Large intestine (tissue), 3 donors: Measurements from ENCODE around the gene PTX4. TPM values are rescaled to one million over a fixed set of nuclear protein-coding genes. Genes with fewer than 3 reads are reported as not detected.
"Not testable (repeated sequence)": the region's sequence is repeated elsewhere in the genome, so short reads cannot be mapped to it uniquely, and the experiment has no call there.

Experiments
- DNase-seq, 2 donors: peaks; one replicate each; pipeline versions ENCODE4 v3.0.0 to v3.0.0-alpha.2; 2013
- H3K27ac ChIP-seq: one replicate; pipeline ENCODE4 v1.5.1; 2013; ENCODE audit warnings: low read length
- H3K27me3 ChIP-seq: 2 replicates; pipeline ENCODE4 v1.6.1; 2013; ENCODE audit warnings: low read length; ENCODE audit not compliant: control insufficient read depth, insufficient read depth
- H3K36me3 ChIP-seq: 2 replicates; pipeline ENCODE4 v1.6.1; 2013; ENCODE audit warnings: low read length; ENCODE audit not compliant: control insufficient read depth, insufficient read depth
- H3K4me1 ChIP-seq: one replicate; pipeline ENCODE4 v1.6.1; 2013; ENCODE audit warnings: low read length; ENCODE audit not compliant: control insufficient read depth, insufficient read depth
- H3K4me3 ChIP-seq: one replicate; pipeline ENCODE4 v1.5.1; 2013; ENCODE audit warnings: low read length
- H3K9me3 ChIP-seq: one replicate; pipeline ENCODE4 v1.6.1; 2013; ENCODE audit warnings: mild to moderate bottlenecking, low read depth, low read length, moderate library complexity; ENCODE audit not compliant: control insufficient read depth
- WGBS: methylation state at CpG from one replicate; pipeline ENCODE4 v1.1.5; 2013; ENCODE audit warnings: low lambda C conversion rate; ENCODE audit not compliant: insufficient coverage; 5-methylcytosine and 5-hydroxymethylcytosine counted together
- polyA plus RNA-seq: library from polyadenylated mRNA; unstranded; fragments of 120-200 nt; gene quantifications from one replicate; pipeline ENCODE4 v1.2.1, GENCODE V29; 2013

PTX4 gene
- polyA plus RNA-seq, 1 donor: 0.19 TPM

- Histone ChIP-seq H3K4me1 (peaks cover 20% of the 10 kb centered on the region), H3K36me3 (no peaks in the 10 kb centered on the region), H3K4me3 (no peak overlapping the region), H3K27ac (no peak overlapping the region), H3K9me3 (no peaks in the 10 kb centered on the region), H3K27me3 (peaks cover under 1% of the 10 kb centered on the region)
- no peak for DNase-seq
- WGBS: no CpG with 5 or more reads among the region's 10 CpGs
Observed at GRCh38 chr16:1477033-1477432, 11.7 kb downstream of the PTX4 start.

- H3K27ac ChIP-seq: peak overlapping the region; percentile 64
- DNase-seq: no peak
- H3K36me3 ChIP-seq: peaks cover 5% of the 10 kb centered on the region
- peak overlapping the region; percentile 64 for H3K4me3 ChIP-seq
- no CpG with 5 or more reads among the region's 15 CpGs for WGBS
- H3K4me1 ChIP-seq: peaks cover 24% of the 10 kb centered on the region
- no peaks in the 10 kb centered on the region for H3K27me3 ChIP-seq
- H3K9me3 ChIP-seq: no peaks in the 10 kb centered on the region
Observed at GRCh38 chr16:1475552-1476114, 13.1 kb downstream of the PTX4 start.

DNA sequence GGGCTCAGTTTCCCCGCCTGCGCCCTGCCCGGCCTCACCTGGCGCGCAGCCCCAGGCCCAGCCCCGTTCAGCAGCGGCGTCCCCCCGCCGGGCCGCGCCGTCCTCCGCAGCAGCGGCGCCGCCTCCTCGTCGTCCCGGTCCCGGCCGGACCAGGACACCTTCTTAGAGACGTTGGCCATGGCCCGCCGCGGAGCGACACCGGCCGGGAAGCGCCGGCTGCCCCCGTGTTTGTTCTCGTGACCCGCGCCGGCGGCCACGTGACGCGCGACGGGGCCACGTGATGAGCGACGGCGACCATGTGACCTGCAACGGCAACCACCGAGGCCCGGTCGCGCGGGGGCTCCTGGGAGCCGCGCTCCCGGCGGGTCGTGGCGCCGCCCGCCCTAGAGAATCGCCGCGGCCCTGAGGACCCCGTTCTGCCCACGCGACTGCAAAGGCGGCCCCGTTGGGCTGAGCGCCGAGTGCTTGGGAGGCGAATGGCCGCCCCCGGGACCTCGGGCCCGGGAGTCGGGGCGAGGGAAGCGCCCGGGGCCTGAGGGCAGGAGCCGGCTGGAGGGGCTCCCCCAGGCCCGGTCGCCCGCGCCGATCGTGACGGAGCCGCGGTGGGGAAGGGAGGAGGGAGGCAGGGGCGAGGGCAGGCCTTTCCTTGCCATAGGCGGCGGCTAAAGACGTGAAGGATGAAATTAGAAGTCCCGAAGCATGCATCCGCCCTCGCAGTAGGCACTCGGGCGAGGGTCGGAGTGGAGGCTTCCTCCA lies 13.8 kb downstream of the PTX4 start, which contains the start of gene CLCN7:
TSS of gene CLCN7 (minus strand) at position 233 of the 756 bp plus-strand sequence. CDS start at position 179, 54 bp downstream.
- H3K36me3 ChIP-seq: peaks cover 5% of the 10 kb centered on the region
- peak; percentile 89 to 91 for DNase-seq
- H3K4me1 ChIP-seq: peaks cover 24% of the 10 kb centered on the region

DNA sequence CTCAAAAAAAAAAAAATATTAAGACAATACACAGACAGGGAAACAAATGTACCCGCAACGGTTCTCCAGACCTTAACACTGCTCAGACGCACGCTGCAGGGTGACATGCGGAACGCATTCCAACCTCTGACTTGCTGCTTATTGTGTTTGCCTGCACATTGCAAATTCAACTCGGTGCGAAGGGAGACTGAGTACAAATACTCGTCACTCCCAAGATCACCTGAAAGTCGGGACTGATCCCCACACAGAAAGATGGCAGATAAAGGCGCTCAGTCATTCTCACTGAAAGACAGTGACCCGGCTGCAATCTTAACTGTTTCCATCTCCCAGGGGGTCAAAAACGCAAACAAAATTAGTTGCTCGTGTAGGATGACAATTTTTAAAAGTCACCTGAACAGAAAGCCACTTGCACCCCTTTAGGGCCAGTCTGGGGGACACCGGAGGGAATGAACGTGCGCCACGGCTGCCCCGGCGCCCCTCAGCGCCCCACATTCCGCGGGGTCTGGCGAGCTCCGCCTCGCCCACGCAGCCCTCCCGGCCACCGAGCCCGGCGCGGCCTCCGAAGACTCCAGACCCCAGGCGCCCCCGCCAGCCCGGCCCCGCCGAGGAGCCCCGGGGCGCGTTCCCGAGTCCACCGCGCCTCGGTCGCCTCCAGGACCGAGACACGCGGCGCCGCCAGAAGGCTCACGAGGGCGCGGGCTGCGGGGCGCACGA lies 14.5 kb downstream of the PTX4 start:
- WGBS: no CpG with 5 or more reads among the region's 57 CpGs
- peaks cover 5% of the 10 kb centered on the region for H3K36me3 ChIP-seq
- peaks cover 24% of the 10 kb centered on the region for H3K4me1 ChIP-seq
- peak overlapping the region; percentile 33 for H3K27ac ChIP-seq
- no peaks in the 10 kb centered on the region for H3K9me3 ChIP-seq
- DNase-seq: peak in 1 of 2 donors; percentile 35
- H3K4me3 ChIP-seq: peak overlapping the region; percentile 64
- H3K27me3 ChIP-seq: no peaks in the 10 kb centered on the region

More for the DNA sequence above, 13.8 kb downstream of the PTX4 start, which contains the start of gene CLCN7:
- Histone ChIP-seq H3K27me3 (no peaks in the 10 kb centered on the region), H3K4me3 (peak within 1 kb of the TSS; percentile 64), H3K9me3 (no peaks in the 10 kb centered on the region), H3K27ac (peak within 1 kb of the TSS; percentile 64)
- no CpG with 5 or more reads among the region's 99 CpGs for WGBS

DNA sequence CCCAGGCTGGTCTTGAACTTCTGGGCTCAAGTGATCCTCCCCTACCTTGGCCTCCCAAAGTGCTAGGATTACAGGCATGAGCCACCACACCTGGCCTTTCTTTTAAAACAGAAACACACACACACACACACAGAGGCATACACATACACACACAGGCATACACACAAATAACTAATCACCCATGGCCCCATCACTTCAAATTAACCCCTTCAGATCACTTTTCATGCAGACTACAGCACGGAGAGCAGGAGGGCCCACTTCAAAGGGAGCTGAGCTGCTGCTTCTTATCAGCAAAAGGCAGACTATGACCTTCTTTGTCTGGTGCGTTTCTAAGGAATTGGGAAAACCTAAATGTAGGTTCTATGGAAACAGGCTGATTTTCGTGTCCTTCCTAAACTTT lies 15.8 kb downstream of the PTX4 start:
- Histone ChIP-seq H3K27ac (no peak overlapping the region), H3K36me3 (peaks cover 5% of the 10 kb centered on the region), H3K4me3 (no peak overlapping the region), H3K27me3 (no peaks in the 10 kb centered on the region), H3K9me3 (no peaks in the 10 kb centered on the region), H3K4me1 (peaks cover 24% of the 10 kb centered on the region)
- WGBS: no CpG with 5 or more reads among the region's 3 CpGs
- peak in 1 of 2 donors; percentile 50 for DNase-seq

DNA sequence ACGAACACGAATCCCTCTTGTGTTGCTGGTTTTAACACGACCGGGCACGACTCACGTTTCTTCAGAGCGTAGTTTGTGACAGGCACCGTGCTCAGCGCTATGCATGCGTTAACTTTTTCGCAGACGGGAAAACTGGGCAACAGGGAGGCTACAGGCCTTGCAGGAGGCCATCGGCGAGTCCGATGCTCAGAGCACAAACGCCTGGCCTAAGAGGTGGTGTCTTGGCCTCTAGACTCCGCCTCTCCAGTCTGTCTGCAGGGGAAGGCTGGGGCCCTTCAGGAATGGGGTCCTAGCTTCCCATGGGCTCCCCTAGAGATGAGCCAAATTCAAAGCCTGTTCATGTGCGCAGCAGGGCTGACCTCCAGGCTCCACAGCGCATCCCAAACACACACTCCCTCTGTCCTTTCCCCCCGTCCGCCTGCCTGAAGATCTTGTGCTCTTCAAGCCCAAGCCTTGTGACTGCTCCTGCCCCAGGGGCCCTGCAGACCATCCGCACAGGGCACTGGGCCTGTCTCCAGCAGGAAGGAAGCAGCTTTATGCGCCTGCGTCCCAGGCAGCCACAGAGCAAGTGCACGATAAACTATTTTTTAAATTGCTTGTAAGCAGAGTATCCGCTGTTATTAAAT lies 17.1 kb downstream of the PTX4 start:
- peaks cover 24% of the 10 kb centered on the region for H3K4me1 ChIP-seq
- no peak overlapping the region for H3K27ac ChIP-seq
- 92% methylated on average over 2 of the region's 26 CpGs for WGBS
- H3K4me3 ChIP-seq: no peak overlapping the region
- no peaks in the 10 kb centered on the region for H3K27me3 ChIP-seq
- H3K9me3 ChIP-seq: no peaks in the 10 kb centered on the region
- DNase-seq: no peak
- H3K36me3 ChIP-seq: peaks cover 5% of the 10 kb centered on the region

- Histone ChIP-seq H3K27ac (no peak overlapping the region), H3K4me1 (peaks cover 22% of the 10 kb centered on the region), H3K27me3 (no peaks in the 10 kb centered on the region), H3K4me3 (no peak overlapping the region), H3K9me3 (no peaks in the 10 kb centered on the region), H3K36me3 (peaks cover 5% of the 10 kb centered on the region)
- no peak for DNase-seq
- no CpG with 5 or more reads among the region's 14 CpGs for WGBS
Observed at GRCh38 chr16:1470481-1471251, 18.1 kb downstream of the PTX4 start.

- H3K36me3 ChIP-seq: peaks cover 5% of the 10 kb centered on the region
- DNase-seq: no peak
- no peaks in the 10 kb centered on the region for H3K27me3 ChIP-seq
- H3K4me1 ChIP-seq: peaks cover 17% of the 10 kb centered on the region
- 100% methylated on average over 1 of the region's 20 CpGs for WGBS
- no peaks in the 10 kb centered on the region for H3K9me3 ChIP-seq
- no peak overlapping the region for H3K27ac ChIP-seq
- no peak overlapping the region for H3K4me3 ChIP-seq
Observed at GRCh38 chr16:1469693-1470201, 19.0 kb downstream of the PTX4 start.

DNA sequence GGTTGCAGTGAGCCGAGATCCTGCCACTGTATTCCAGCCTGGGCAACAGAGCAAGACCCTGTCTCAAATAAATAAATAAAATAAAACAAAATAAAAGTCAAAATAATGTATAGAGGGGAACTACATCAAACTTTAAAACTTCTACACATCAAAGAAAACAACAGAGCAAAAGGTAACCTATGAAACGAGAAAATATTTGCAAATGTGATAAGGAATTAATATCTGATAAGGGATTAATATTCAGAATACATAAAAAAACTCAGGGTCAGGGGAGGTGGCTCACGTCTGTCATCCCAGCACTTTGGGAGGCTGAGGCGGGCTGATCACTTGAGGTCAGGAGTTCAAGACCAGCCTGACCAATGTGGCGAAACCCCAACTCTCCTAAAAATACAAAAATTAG lies 19.6 kb downstream of the PTX4 start:
- not testable (repeated sequence) for H3K27ac ChIP-seq, H3K36me3 ChIP-seq, DNase-seq, H3K27me3 ChIP-seq, H3K9me3 ChIP-seq, H3K4me3 ChIP-seq
- peaks cover 17% of the 10 kb centered on the region for H3K4me1 ChIP-seq
- 82% methylated on average over 1 of the region's 5 CpGs for WGBS
